HepG2 (cell line): ENCODE data around the gene THAP6. TPM values are rescaled to one million over a fixed set of nuclear protein-coding genes. Genes with fewer than 3 reads are reported as not detected.

Experiments used
- CAMTA2 ChIP-seq: sonication (generic); formaldehyde crosslinking; IDR thresholded peaks from 2 replicates; pipeline ENCODE4 v1.4.0; 2020; ENCODE audit warnings: mild to moderate bottlenecking, missing genetic modification reagents, borderline replicate concordance
- CREM ChIP-seq, 2 experiments: sonication (generic) in 1 of 2; formaldehyde crosslinking in 1 of 2; IDR thresholded peaks; 2 replicates each; pipeline versions ENCODE4 v1.4.0 to v1.6.1; 2016 to 2020; ENCODE audit warnings: antibody characterized with exemption in 1 of 2, mild to moderate bottlenecking in 1 of 2, missing genetic modification reagents in 1 of 2
- MEIS1 ChIP-seq: sonication (generic); formaldehyde crosslinking; IDR thresholded peaks from 2 replicates; pipeline ENCODE4 v1.9.0; 2021; ENCODE audit warnings: mild to moderate bottlenecking, missing genetic modification reagents, moderate library complexity, borderline replicate concordance
- PHF8 ChIP-seq: sonication (generic); formaldehyde crosslinking; IDR thresholded peaks from 2 replicates; pipeline ENCODE4 v1.5.0; 2020; ENCODE audit warnings: missing genetic modification reagents
- RFX3 ChIP-seq: IDR thresholded peaks from 2 replicates; pipeline ENCODE4 v1.6.1; 2016; ENCODE audit warnings: missing biosample characterization, missing genetic modification reagents
- ZFP1 ChIP-seq: IDR thresholded peaks from 2 replicates; pipeline ENCODE4 v1.6.1; 2016
- ZNF382 ChIP-seq: sonication (generic); formaldehyde crosslinking; IDR thresholded peaks from 2 replicates; pipeline ENCODE4 v1.5.0; 2020; ENCODE audit warnings: missing genetic modification reagents, mild to moderate bottlenecking, borderline replicate concordance
- ZNF446 ChIP-seq: sonication (generic); formaldehyde crosslinking; IDR thresholded peaks from 2 replicates; pipeline ENCODE4 v1.5.0; 2020; ENCODE audit warnings: mild to moderate bottlenecking, missing genetic modification reagents
- ZNF629 ChIP-seq: sonication (generic); formaldehyde crosslinking; conservative IDR thresholded peaks from 2 replicates; pipeline ENCODE4 v1.5.0; 2020; ENCODE audit warnings: missing genetic modification reagents
- ZNF660 ChIP-seq: sonication (generic); formaldehyde crosslinking; IDR thresholded peaks from 2 replicates; pipeline ENCODE4 v1.5.1; 2020; ENCODE audit warnings: mild to moderate bottlenecking, low read depth, missing genetic modification reagents, borderline replicate concordance
- ZNF883 ChIP-seq: sonication (generic); formaldehyde crosslinking; IDR thresholded peaks from 2 replicates; pipeline ENCODE4 v1.5.1; 2020; ENCODE audit warnings: mild to moderate bottlenecking, missing genetic modification reagents; ENCODE audit errors: not compliant biosample characterization
- ZSCAN30 ChIP-seq: sonication (generic); formaldehyde crosslinking; IDR thresholded peaks from 2 replicates; pipeline ENCODE4 v1.5.0; 2020; ENCODE audit warnings: mild to moderate bottlenecking, missing genetic modification reagents
- ZZZ3 ChIP-seq: sonication (generic); formaldehyde crosslinking; IDR thresholded peaks from 2 replicates; pipeline ENCODE4 v1.4.0; 2020; ENCODE audit warnings: missing genetic modification reagents, mild to moderate bottlenecking, borderline replicate concordance
- polyA plus RNA-seq, 8 experiments: library from polyadenylated mRNA; depleted of rRNA in 3 of 8; stranded (reverse) in 7 of 8; unstranded in 1 of 8; fragments of >200 nt; fragmentation: Illumina TruSeq in 4 of 8; extraction: Trizol in 4 of 8; gene quantifications; 2 replicates each; pipeline versions ENCODE4 v1.2.1 to v1.2.3, GENCODE V29; 2011 to 2016; ENCODE audit warnings: low read depth in 4 of 8, missing spikeins in 1 of 8, mixed read lengths in 1 of 8; ENCODE audit not compliant: insufficient read depth in 1 of 8
- total RNA-seq, 5 experiments: library from RNA; depleted of rRNA; stranded (reverse); fragments of >200 nt; fragmentation: Illumina TruSeq; extraction: Trizol; gene quantifications; 2 replicates each; pipeline ENCODE4 v1.2.3, GENCODE V29; 2016; ENCODE audit warnings: low read depth in 1 of 5
- TF ChIP-seq, protein P1 (sequence below): sonication (generic); formaldehyde crosslinking; IDR thresholded peaks from 2 replicates; pipeline ENCODE4 v1.4.0; 2020; ENCODE audit warnings: missing genetic modification reagents, mild to moderate bottlenecking, borderline replicate concordance
- TF ChIP-seq, protein P2 (sequence below): sonication (generic); formaldehyde crosslinking; conservative IDR thresholded peaks from 2 replicates; pipeline ENCODE4 v1.4.0; 2020; ENCODE audit warnings: mild to moderate bottlenecking, missing genetic modification reagents, moderate library complexity
- TF ChIP-seq, protein P3 (sequence below): fragments of 450-650 bp; IDR thresholded peaks from 2 replicates; pipeline ENCODE4 v1.6.1; 2017
- TF ChIP-seq, protein P4 (sequence below): IDR thresholded peaks from 2 replicates; pipeline ENCODE4 v1.6.1; 2018; ENCODE audit warnings: missing genetic modification reagents, mild to moderate bottlenecking, missing compliant biosample characterization

THAP6 gene
- total and polyA plus RNA-seq, 2 of the 13 experiments (the other 11 are each of a cell fraction or from before 2014, with no cell fraction given) = 9.3 to 14.7 TPM

DNA sequence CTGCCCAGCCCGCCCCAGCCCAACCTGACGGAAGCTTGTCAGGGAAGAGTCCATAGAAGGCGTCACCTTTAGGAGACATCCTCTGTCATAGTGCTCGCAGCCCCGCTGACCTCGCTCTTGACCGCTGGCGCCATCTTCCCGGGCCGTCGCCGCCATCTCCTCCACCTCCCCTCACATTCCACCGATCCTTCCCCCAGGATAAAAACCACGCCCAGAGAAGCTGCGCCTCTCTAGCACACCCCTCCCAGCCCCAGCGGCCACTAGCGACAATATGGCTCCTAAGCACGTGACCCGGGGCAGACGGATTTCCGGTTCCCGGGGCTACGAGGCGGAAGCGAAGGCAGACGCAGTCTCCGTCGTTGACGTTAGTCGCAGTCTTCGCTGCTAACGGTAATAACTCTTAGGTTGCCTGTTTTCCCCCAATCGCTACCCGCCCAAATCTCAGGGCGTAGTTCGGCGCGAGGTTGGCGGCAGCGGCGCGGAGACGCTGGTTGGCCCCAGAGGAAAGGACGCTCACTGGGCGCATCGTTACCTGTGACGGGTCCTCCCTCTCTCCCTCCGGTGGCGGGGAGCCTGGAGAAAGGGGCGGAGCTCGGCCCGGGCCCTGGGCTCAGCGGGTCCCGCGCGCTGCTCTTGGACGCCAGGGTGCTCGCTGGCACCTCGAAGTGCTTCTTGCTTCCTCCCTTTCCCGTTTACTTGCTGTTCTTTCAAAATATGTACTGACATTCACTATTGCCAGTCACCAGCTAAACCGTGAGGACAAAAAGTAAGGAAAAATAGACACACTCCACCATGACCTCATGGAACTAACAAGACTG, at the start of gene THAP6, which contains the start of gene RCHY1 (continued):
- TF ChIP-seq ZNF660 (CRISPR knock-in tag) (no peak), CREM (IDR thresholded peaks at IDR 0.05) (peak; percentile 91), CREM (CRISPR knock-in tag; IDR thresholded peaks at IDR 0.05) (no peak), ZNF629 (CRISPR knock-in tag) (no peak; the same call in 1 of the 2 replicates), ZFP1 (CRISPR knock-in tag) (0 out of 2 replicates have a peak, but pooled peaks have one; percentile 49), ZSCAN30 (no peak; the same call in 1 of the 2 replicates), MEIS1 (peak; percentile 63; the same call in 1 of the 2 replicates), ZZZ3 (CRISPR knock-in tag) (peak; percentile 65; the same call in 1 of the 2 replicates), ZNF382 (no peak), ZNF883 (CRISPR knock-in tag) (no peak), ZNF446 (0 out of 2 replicates have a peak, but pooled peaks have one; percentile 37), RFX3 (CRISPR knock-in tag) (0 out of 2 replicates have a peak, but pooled peaks have one; percentile 0), CAMTA2 (CRISPR knock-in tag) (peak; percentile 62; the same call in 1 of the 2 replicates), PHF8 (CRISPR knock-in tag) (peak; percentile 97)
- TF ChIP-seq, protein P1, sequence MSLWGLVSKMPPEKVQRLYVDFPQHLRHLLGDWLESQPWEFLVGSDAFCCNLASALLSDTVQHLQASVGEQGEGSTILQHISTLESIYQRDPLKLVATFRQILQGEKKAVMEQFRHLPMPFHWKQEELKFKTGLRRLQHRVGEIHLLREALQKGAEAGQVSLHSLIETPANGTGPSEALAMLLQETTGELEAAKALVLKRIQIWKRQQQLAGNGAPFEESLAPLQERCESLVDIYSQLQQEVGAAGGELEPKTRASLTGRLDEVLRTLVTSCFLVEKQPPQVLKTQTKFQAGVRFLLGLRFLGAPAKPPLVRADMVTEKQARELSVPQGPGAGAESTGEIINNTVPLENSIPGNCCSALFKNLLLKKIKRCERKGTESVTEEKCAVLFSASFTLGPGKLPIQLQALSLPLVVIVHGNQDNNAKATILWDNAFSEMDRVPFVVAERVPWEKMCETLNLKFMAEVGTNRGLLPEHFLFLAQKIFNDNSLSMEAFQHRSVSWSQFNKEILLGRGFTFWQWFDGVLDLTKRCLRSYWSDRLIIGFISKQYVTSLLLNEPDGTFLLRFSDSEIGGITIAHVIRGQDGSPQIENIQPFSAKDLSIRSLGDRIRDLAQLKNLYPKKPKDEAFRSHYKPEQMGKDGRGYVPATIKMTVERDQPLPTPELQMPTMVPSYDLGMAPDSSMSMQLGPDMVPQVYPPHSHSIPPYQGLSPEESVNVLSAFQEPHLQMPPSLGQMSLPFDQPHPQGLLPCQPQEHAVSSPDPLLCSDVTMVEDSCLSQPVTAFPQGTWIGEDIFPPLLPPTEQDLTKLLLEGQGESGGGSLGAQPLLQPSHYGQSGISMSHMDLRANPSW (CRISPR knock-in tag) = peak; percentile 84; the same call in 1 of the 2 replicates
- TF ChIP-seq, protein P2, sequence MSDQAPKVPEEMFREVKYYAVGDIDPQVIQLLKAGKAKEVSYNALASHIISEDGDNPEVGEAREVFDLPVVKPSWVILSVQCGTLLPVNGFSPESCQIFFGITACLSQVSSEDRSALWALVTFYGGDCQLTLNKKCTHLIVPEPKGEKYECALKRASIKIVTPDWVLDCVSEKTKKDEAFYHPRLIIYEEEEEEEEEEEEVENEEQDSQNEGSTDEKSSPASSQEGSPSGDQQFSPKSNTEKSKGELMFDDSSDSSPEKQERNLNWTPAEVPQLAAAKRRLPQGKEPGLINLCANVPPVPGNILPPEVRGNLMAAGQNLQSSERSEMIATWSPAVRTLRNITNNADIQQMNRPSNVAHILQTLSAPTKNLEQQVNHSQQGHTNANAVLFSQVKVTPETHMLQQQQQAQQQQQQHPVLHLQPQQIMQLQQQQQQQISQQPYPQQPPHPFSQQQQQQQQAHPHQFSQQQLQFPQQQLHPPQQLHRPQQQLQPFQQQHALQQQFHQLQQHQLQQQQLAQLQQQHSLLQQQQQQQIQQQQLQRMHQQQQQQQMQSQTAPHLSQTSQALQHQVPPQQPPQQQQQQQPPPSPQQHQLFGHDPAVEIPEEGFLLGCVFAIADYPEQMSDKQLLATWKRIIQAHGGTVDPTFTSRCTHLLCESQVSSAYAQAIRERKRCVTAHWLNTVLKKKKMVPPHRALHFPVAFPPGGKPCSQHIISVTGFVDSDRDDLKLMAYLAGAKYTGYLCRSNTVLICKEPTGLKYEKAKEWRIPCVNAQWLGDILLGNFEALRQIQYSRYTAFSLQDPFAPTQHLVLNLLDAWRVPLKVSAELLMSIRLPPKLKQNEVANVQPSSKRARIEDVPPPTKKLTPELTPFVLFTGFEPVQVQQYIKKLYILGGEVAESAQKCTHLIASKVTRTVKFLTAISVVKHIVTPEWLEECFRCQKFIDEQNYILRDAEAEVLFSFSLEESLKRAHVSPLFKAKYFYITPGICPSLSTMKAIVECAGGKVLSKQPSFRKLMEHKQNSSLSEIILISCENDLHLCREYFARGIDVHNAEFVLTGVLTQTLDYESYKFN (CRISPR knock-in tag) = peak; percentile 73
- TF ChIP-seq, protein P3, sequence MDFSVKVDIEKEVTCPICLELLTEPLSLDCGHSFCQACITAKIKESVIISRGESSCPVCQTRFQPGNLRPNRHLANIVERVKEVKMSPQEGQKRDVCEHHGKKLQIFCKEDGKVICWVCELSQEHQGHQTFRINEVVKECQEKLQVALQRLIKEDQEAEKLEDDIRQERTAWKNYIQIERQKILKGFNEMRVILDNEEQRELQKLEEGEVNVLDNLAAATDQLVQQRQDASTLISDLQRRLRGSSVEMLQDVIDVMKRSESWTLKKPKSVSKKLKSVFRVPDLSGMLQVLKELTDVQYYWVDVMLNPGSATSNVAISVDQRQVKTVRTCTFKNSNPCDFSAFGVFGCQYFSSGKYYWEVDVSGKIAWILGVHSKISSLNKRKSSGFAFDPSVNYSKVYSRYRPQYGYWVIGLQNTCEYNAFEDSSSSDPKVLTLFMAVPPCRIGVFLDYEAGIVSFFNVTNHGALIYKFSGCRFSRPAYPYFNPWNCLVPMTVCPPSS = no peak
- TF ChIP-seq, protein P4, sequence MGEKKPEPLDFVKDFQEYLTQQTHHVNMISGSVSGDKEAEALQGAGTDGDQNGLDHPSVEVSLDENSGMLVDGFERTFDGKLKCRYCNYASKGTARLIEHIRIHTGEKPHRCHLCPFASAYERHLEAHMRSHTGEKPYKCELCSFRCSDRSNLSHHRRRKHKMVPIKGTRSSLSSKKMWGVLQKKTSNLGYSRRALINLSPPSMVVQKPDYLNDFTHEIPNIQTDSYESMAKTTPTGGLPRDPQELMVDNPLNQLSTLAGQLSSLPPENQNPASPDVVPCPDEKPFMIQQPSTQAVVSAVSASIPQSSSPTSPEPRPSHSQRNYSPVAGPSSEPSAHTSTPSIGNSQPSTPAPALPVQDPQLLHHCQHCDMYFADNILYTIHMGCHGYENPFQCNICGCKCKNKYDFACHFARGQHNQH (CRISPR knock-in tag) = peak; percentile 80
